ENCODE results near the gene TRMT1.

Gene TRMT1

GRCh38 chr19:13101590-13102415 is 14.7 kb downstream of the TRMT1 start:
- no peak for DNase-seq

- no peak for DNase-seq
These were observed 15.5 kb downstream of the TRMT1 start for GRCh38 chr19:13100841-13101589.

GRCh38 chr19:13100031-13100588 is 16.4 kb downstream of the TRMT1 start:
- peak; percentile 71 for DNase-seq

DNA sequence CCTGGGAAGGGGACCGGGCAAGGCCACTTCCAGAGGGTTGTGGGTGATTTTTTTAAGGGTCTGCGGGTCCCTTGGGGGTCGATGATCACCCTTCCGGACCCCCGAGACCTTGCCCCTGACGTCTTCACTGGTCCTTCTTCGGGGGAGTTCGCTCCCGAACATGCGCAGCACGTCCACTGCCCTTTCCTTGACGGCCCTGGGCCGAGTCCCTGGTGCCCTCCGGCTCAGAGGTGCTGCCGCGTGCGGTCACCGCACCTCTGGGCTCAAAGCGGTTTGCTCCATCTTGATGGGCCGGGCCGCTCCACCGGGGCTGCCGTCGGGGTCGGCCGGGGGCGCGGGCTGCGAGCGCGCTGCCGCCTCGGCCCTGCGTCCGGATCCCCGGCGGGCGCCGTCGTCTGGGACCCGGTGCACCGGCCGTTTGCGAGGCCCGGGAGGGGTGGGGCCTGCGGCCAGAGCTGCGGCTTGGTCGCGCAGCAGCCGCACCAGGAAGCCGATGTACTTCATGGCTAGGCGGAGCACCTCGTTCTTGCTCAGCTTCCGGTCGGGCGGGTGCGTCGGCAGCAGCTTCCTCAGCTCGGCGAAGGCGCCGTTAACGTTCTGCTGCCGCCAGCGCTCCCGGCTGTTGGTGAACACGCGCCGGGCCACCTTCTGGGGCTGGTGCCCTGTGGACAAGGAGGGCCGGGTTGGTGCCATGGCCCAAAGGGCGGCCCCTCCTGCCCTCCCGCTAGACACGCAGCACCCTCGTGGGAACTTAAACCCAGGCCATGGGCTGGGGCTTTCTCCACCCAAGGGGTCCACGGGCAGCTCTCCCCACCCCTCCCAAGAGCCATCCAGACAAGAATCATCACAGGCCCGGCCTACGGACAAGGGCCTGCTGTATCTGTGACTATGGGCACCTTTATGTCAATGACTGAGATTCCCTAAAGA is 17.2 kb downstream of the TRMT1 start:
- DNase-seq, result peak; percentile 87

DNA sequence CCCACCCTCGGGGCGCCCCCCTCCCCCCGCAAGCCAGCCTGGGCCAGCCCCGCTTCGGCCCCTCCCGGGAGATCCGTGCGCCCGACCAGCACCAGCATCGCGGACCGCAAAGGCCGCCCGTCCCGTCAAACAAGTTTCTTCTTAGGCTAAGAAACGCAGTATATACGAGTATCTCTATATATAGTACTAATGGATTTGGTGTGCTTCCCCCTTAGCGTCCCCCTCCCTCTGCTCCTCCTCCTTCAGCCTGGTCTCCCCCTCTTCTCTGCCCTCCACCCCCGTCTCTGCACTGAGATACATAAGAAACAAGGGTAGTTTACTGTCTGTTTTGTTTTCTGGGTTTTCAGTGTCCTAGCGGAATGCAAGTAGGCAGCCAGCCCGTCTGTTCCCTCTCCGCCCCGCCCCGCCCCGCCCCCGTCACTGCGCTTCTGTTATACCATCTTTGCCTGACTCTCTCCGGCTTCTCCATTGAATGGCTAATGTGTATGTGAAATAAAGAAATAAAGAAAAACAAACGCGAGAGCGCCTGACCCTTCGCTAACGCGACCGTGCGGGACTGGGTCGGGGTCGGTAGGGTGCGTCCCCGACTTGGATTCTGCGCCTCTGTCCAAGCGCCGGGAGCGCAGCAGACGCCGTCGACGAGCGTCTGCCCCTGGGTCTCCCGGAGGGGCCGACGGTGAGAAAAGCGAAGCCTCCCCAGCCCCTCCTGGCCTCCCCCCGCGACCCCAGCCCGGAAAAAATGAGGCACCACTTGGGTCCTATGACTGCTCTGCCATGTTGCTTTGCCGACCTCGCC is 18.1 kb downstream of the TRMT1 start:
- DNase-seq, result peak; percentile 71

GRCh38 chr19:13097463-13098258 is 18.9 kb downstream of the TRMT1 start:
- DNase-seq, result peak; percentile 33

GRCh38 chr19:13097033-13097462 is 19.5 kb downstream of the TRMT1 start:
- DNase-seq, result peak; percentile 27

- DNase-seq, result peak; percentile 33
These were observed 20.3 kb downstream of the TRMT1 start for GRCh38 chr19:13095934-13096927.

DNA sequence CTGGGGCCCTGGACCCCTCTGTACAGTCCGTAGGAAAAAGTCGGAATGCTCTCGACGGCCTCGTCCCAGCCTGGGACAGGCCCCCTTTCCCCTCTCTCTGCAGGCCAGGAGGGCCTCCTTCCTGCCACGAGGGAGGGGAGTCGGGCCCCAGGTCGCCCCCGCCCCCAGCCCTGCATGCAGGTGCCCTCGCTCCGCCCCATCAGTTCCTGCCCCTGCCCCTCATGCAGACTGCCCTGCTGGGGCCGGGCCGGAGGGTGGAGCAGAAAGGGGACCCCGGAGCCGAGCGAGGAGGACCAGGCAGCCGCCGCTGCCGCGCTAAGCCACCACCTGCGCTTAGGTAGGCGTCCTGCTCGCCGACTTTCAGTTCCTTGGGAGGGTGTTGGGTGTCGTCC is 21.2 kb downstream of the TRMT1 start:
- peak; percentile 40 for DNase-seq

- peak; percentile 14 for DNase-seq
These were observed 21.7 kb downstream of the TRMT1 start for GRCh38 chr19:13094771-13095392.

GRCh38 chr19:13094106-13094504 is 22.4 kb downstream of the TRMT1 start:
- DNase-seq, result no peak

- peak; percentile 86 for DNase-seq
These were observed 23.0 kb downstream of the TRMT1 start for GRCh38 chr19:13093407-13094105.

DNA sequence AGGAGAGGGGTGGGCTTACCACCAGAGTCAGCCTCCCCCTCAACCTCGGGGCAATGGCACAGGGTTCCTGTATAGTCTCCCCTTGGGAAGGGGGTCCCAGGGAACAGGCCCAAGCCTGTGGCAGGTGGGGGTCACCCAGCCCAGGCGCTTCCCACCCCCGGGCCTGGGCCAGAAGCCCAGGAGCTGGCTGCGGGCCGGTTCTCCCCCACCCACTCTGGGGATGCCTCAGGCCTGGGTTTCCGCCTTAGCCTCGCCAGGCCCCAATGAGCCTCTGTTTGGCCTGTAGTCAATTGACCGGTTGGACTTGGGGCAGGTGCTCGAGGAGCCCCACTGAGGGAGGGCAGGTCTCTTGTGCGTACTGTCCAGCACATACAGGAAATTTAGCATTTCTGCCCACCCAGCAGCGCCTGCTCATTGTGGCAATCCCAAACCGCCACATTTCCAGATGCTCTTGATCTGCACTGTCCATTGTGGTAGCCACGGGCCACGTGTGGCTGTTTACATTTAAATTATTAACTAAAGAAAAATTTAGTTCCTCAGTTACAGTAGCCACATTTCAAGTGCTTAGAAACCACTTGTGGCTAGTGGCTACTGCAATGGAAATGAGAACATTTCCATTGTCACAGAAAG is 23.8 kb downstream of the TRMT1 start:
- no peak for DNase-seq

GRCh38 chr19:13092158-13092543 is 24.4 kb downstream of the TRMT1 start:
- DNase-seq, result no peak

- no peak for DNase-seq
These were observed 25.0 kb downstream of the TRMT1 start for GRCh38 chr19:13091400-13092157.

GRCh38 chr19:13090511-13091231 is 25.9 kb downstream of the TRMT1 start:
- no peak for DNase-seq

Measured in CD4-positive, alpha-beta T cell treated with Interleukin-17A for 4 hours (primary cell).